ENCODE measurements around the gene GRIK4.

GRCh38 chr11:120792306-120792705 lies 280.8 kb downstream of the GRIK4 start:
- TF ChIP-seq CTCF (IDR thresholded peaks at IDR 0.05; ENCODE audit: low read depth, low read length, missing input control) (no peak), GABPA (IDR thresholded peaks at IDR 0.05 in 1 of 2, conservative IDR thresholded peaks at IDR 0.05 in 1 of 2) (no peak), ATF3 (IDR thresholded peaks at IDR 0.05) (no peak)

All from liver (tissue), 3 donors.